NK-92 (cell line): ENCODE data around the gene ADGRG7.

ENCODE experiments used
- DNase-seq: peaks from one replicate; lab custom pipeline; 2025; ENCODE audit not compliant: unreplicated experiment; lab: John Stamatoyannopoulos, UW

The ADGRG7 gene

DNA sequence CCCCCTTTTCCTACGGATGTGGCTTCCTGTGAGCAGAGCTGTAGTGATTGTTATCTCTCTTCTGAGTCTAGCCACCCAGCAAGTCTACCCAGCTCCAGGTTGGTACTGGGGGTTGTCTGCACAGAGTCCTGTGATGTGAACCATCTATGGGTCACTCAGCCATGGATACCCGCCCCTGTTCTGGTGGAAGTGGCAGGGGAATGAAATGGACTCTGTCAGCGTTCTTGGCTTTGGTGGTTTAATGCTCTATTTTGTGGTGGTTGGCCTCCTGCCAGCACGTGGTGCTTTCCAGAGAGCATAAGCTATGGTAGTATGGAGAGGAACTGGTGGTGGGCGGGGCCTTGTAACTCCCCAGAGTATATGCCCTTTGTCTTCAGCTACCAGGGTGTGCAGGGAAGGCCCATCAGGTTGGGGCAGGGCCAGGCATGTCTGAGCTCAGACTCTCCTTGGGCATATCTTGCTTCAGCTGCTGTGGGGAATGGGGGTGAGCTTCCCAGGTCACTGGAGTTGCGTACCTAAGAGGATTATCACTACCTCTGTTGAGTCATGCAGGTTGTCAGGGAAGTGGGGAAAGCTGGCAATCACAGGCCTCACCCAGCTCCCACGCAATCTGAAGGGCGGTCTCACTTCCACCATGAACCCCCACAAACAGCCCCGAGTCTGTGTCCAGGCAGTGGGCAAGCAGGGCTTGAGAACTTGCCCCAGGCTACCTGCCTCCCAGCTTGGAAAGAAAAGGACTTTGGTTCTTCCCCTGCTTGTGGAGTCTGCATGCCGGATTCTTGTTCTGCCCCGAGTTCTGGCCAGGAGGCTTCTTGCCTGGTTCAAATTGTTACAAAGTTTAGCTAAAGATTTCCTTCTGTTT is 9.0 kb upstream of the ADGRG7 start:
- no peak for DNase-seq

DNA sequence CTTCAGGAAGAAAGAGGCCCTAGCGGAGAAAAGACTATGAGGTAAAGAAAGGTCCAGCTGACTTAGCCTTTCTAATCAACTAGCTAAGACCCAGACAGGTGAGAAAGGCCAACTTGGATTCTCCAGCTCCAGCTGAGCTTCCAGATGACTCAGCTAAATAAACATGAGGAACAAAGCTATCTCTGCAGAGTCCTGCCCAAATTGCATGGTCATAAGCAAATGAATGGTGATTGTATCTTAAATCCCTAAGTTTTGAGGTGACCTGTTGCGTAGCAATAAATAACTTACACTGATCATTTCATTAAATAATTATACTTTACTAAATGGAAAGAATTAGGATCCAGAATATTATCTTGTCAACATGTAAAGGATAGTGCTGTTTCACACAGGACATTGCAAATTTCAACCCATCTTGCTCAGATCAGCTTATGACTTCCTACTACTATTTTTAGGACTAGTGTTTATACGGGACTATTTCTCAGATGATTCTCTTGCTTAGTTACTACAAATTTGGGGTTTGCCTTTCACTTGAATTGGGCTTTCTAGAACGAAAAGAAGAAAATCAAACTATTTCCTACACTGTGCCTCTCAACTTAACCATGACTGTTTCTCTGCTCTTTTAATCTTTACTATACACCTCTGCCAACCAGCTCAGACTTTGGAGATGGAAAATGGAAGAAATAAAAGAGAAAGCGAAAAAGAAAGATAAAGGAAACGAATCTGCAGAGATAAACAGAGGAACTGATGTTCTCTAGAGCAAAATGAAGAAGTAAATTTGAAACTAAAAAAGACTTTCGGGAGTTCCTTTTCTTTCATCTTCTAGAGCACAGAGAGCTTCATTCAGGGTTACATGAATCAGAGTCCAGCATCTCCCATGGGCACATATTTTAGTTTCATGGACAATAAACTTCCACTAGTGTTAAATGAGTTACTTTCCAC is 6.6 kb upstream of the ADGRG7 start:
- no peak for DNase-seq

GRCh38 chr3:100603469-100603868 is 5.9 kb upstream of the ADGRG7 start:
- DNase-seq: no peak

DNA sequence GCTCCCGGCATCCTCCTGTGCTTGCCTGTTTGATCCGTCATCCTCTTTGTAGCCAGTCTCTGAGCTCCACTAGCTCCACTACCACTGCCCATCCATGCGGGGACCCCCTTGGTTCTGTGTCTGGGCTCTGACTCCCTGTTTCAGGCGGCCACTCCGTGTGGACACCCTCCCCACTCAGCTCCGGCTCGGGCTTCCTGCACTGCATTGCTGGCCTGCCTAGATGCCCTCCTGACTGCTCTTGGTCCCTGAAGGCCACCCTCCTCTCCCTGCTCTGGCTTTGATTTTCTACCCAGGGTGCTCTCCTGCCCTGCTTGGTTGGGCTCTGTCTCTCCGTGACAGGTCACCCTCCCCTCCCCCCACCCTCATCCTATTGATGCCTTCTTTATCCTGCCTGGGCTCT is 4.0 kb upstream of the ADGRG7 start:
- no peak for DNase-seq

DNA sequence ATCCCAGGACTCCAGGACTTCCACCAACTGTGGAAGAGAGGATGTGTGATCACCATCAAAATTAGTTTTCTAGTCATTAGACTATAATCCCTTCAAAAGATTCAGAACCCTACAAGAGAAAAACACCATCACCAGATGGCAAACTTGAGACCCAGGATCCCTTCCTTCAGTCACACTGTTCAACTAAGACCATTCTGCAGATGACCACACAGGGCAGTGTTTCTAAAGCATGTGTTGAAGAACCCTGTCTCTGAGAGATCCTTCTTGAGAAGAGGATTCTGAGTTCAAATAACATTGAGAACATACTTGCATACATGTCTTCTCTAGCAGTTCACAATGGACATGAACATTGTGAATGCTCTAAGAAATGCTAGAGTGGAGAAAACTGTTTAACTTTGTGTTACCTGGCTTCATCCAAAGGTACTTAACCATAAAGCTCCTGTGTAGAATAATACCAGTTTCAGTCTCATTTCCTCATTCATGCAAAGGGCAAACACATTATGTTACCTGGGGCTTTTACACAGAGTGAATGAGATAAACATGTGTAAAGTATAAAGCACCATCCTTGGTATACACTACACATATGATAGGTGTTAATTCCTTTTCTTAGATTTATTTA is 2.4 kb upstream of the ADGRG7 start:
- no peak for DNase-seq

DNA sequence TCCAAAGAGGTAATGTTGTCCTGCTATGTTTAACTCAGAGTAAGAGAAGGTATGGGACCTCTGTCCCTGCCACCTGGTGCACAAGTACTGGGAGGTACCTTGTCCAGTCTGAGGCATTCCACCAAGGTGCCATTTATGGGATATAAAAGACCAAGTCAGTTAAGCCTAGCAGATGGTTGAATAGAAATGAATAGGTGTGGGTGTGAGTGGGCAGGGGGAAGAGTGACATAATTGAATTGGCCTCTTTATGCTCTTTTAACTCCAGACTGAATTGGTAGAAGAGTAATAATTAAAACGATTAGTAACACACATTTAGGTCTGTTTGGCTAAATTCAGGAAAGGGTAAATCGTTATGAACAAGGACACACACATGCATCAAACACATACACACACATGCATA is 562 bp downstream of the ADGRG7 start:
- DNase-seq: no peak

- DNase-seq: no peak
These were observed 1.8 kb downstream of the ADGRG7 start for GRCh38 chr3:100611221-100611620.

DNA sequence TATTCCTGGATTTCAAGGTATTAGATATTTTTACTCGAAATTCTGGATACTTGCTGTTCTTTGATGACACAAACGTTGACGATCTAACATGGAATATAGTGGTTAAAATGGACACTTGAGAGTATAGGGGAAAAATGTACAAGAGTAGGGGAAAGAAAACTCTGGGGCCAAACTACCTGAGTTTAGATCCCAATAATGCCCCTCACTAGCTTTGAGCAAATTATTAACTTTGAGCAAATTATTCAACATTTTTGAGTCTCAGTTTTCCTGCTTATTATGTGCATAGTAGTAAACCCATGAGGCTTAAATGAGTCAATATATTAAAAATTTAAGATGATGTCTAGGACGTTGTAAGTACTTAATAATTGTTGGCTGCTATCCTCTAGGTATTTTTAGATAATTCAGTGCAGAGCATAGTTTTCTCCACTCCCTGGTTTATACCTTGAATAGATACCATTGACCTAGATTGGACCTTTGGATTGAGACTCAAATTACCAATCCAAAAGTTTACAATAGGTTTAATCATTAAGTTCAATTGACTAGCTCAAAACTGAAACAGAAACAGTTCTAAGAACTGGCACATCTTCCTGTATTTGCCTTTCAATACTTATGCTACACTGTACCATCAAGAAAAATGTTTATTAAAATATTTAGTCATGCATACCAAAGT is 4.5 kb downstream of the ADGRG7 start:
- no peak for DNase-seq

- no peak for DNase-seq
These were observed 5.5 kb downstream of the ADGRG7 start for GRCh38 chr3:100614941-100615340.

- DNase-seq: no peak
These were observed 6.3 kb downstream of the ADGRG7 start for GRCh38 chr3:100615684-100616083.

DNA sequence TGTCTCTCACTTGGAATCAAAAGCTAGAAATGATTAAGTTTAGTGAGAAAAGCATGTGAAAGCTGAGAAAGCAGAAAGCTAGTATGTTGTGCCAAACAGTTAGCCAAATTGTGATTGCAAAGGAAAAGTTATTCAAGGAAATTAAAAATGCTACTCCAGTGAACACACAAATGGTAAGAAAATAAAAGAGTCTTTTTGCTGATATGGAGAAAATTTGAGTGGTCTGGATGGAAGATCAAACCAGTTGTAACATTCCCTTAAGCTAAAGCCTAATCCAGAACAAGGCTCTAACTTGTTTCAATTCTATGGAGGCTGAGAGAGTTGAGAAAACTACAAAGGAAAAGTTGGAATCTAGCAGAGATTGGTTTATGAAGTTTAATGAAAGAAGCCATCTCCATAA is 11.8 kb downstream of the ADGRG7 start:
- DNase-seq: no peak

DNA sequence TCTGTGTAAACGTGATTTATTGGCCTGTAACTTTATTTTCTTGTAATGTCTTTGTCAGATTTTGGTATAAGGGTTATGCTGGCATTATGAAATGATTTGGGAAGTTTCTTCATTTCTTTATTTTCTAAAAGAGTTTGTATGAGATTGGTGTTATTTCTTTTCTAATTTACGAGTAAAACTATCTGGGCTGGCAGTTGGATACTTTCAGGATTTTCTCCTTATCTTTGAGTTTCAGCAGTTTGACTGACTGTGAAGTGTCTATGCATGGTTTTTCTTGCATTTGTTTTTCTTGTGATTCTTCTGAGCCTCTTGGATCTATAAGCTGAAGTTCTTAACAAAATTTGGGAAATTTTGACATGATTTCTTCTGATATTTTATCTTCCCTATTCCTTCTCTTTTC is 18.1 kb downstream of the ADGRG7 start:
- no peak for DNase-seq

- DNase-seq: no peak
These were observed 20.2 kb downstream of the ADGRG7 start for GRCh38 chr3:100629421-100630127.

DNA sequence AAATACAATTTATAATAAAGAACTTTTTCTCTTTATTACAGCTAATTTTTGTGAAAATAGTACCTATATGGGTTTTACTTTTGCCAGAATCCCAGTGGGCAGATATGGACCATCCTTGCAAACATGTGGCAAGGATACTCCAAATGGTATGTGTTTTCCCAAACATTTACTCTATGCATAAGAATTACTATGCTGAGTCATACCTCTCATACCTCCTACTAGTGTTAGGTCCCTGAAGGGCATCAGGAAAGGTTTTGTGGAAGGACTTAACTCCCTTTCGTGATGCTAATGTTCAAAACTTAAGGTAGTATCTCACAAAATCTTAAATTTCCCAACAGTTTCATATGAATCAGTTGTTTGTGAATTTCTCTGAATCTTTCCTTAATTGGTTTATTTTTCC is 21.3 kb downstream of the ADGRG7 start:
- no peak for DNase-seq

- no peak for DNase-seq
These were observed 21.8 kb downstream of the ADGRG7 start for GRCh38 chr3:100631236-100631635.

DNA sequence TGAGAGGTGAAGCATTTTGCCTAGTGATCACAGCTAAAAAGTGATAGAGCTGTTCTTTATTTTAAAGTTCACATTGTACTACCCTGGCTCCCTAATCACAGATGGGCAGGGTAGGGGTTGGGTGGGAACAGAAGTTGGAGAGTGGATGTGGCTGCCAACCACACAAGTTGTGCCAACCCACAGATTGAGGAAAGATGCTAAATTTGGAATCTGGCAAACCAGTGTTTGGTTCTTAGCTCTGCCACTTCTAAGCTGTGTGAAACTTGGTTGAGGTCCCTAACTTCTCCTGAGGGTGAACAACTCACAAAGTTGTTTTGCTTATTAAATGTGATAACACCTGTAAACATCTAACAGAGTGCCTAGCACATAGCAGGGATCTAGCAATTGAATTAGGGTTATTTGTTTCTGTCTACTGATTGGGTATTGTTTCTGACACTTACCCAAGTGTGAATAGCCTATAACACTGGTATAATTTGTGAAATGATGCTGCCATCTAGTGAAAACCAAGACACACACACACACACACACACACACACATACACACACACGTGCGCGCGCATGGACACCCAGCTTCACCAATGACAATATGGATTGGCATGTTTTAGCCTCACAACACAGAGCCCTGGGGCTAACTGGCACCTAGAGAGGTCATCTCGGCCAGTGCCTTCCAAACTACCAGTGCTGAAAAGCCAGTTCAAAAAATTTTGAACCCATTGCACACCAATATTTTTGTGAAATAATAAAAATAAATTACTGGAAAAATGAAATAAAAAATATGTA is 25.3 kb downstream of the ADGRG7 start:
- no peak for DNase-seq

- no peak for DNase-seq
These were observed 25.9 kb downstream of the ADGRG7 start for GRCh38 chr3:100635273-100635701.

GRCh38 chr3:100637197-100637631 is 27.8 kb downstream of the ADGRG7 start:
- no peak for DNase-seq

GRCh38 chr3:100640633-100641032 is 31.2 kb downstream of the ADGRG7 start:
- no peak for DNase-seq
